H1 (cell line): ENCODE results near the gene PCTP. TPM values are rescaled to one million over a fixed set of nuclear protein-coding genes. Genes with fewer than 3 reads are reported as not detected.

Source experiments
- CTCF ChIA-PET: fragments of 300-600 bp; sonication (Branson Sonifier 250); formaldehyde crosslinking; loops from one replicate; lab custom pipeline; 2021; ENCODE audit not compliant: partially characterized antibody; lab: Charles Lee
- POLR2A ChIA-PET: fragments of 300-600 bp; sonication (Branson Sonifier 250); formaldehyde crosslinking; loops from one replicate; lab custom pipeline; 2021; ENCODE audit warnings: inconsistent platforms; ENCODE audit not compliant: partially characterized antibody; lab: Charles Lee
- DNase-seq, 2 experiments: peaks; one replicate each; pipeline versions ENCODE4 v3.0.0 to v3.0.0-alpha.2; 2010 to 2022; ENCODE audit warnings: low spot score in 2 of 2, low read depth in 1 of 2, mixed read lengths in 1 of 2
- FAIRE-seq: peaks from 2 replicates; lab custom pipeline; 2011; peaks lifted over from hg19 to GRCh38; lab: Jason Lieb, UNC
- H2AFZ ChIP-seq: 2 replicates; pipeline ENCODE4 v1.8.1; 2012; ENCODE audit warnings: low read length, inconsistent platforms
- H2AK5ac ChIP-seq: 2 replicates; pipeline ENCODE4 v1.6.1; 2013; ENCODE audit warnings: low read depth, low read length
- H2BK120ac ChIP-seq: replicated peaks from 2 replicates; pipeline ENCODE3; 2013; ENCODE audit warnings: low read depth, low read length, inconsistent platforms
- H2BK12ac ChIP-seq: 2 replicates; pipeline ENCODE4 v1.6.1; 2013; ENCODE audit warnings: low read depth, low read length
- H2BK15ac ChIP-seq: 2 replicates; pipeline ENCODE4 v1.6.1; 2013; ENCODE audit warnings: low read length
- H2BK20ac ChIP-seq: 2 replicates; pipeline ENCODE4 v1.6.1; 2013; ENCODE audit warnings: low read length
- H2BK5ac ChIP-seq: 2 replicates; pipeline ENCODE4 v1.6.1; 2013; ENCODE audit warnings: low read depth, low read length
- H3K14ac ChIP-seq: 2 replicates; pipeline ENCODE4 v1.6.1; 2013; ENCODE audit warnings: inconsistent platforms; ENCODE audit not compliant: insufficient read length
- H3K18ac ChIP-seq: 2 replicates; pipeline ENCODE4 v1.6.1; 2013; ENCODE audit warnings: low read length; ENCODE audit errors: extremely low read depth
- H3K23ac ChIP-seq: 2 replicates; pipeline ENCODE4 v1.6.1; 2013; ENCODE audit warnings: inconsistent platforms; ENCODE audit not compliant: insufficient read length
- H3K23me2 ChIP-seq: 2 replicates; pipeline ENCODE4 v1.6.1; 2013; ENCODE audit warnings: low read depth, low read length
- H3K27ac ChIP-seq: 2 replicates; pipeline ENCODE4 v1.6.1; 2011; ENCODE audit warnings: low read depth, low read length, inconsistent platforms
- H3K27me3 ChIP-seq, 4 experiments: replicated peaks in 1 of 4; 1 replicate in 1 of 4; 2 replicates in 3 of 4; pipeline versions ENCODE4 v1.6.1 to v1.8.1; 2011 to 2013; ENCODE audit warnings: low read length in 3 of 4, mild to moderate bottlenecking in 3 of 4, inconsistent platforms in 2 of 4, mixed read lengths in 2 of 4, moderate library complexity in 1 of 4; ENCODE audit not compliant: control insufficient read depth in 3 of 4, insufficient read depth in 3 of 4; ENCODE audit errors: extremely low read depth in 1 of 4
- H3K36me3 ChIP-seq, 4 experiments: 2 replicates each; pipeline versions ENCODE4 v1.6.1 to v1.8.1; 2011 to 2013; ENCODE audit warnings: mild to moderate bottlenecking in 4 of 4, low read length in 3 of 4, moderate library complexity in 2 of 4, control low read depth in 1 of 4, inconsistent platforms in 1 of 4; ENCODE audit not compliant: insufficient read depth in 4 of 4, control insufficient read depth in 2 of 4
- H3K4ac ChIP-seq: replicated peaks from 2 replicates; pipeline ENCODE3; 2013; ENCODE audit warnings: low read length, low read depth, mixed read lengths, inconsistent platforms; ENCODE audit not compliant: insufficient read length
- H3K4me1 ChIP-seq, 4 experiments: replicated peaks in 1 of 4; 1 replicate in 1 of 4; 2 replicates in 3 of 4; pipeline versions ENCODE4 v1.6.1 to v1.8.1; 2011 to 2013; ENCODE audit warnings: low read length in 3 of 4, inconsistent platforms in 2 of 4, mixed read lengths in 1 of 4; ENCODE audit not compliant: insufficient read depth in 4 of 4, control insufficient read depth in 3 of 4
- H3K4me2 ChIP-seq, 2 experiments: 2 replicates each; pipeline versions ENCODE4 v1.6.1 to v1.8.1; 2011 to 2013; ENCODE audit warnings: low read depth in 2 of 2, low read length in 2 of 2, control low read depth in 1 of 2, inconsistent platforms in 1 of 2, mild to moderate bottlenecking in 1 of 2; ENCODE audit not compliant: insufficient read depth in 1 of 2
- H3K4me3 ChIP-seq, 4 experiments: fragments of 200-600, 300-600 bp in 1 of 4; sonication (generic), shearing (Covaris generic), sonication (Bioruptor Twin) in 1 of 4; 2 replicates each; pipeline versions ENCODE4 v1.5.1 to v1.8.1; 2011 to 2016; ENCODE audit warnings: low read length in 4 of 4, low read depth in 3 of 4, control low read depth in 2 of 4, inconsistent platforms in 2 of 4, mild to moderate bottlenecking in 2 of 4, mixed read lengths in 1 of 4, moderate library complexity in 1 of 4; ENCODE audit not compliant: insufficient read depth in 2 of 4; ENCODE audit errors: extremely low read depth in 1 of 4
- H3K56ac ChIP-seq: replicated peaks from 2 replicates; pipeline ENCODE3; 2013; ENCODE audit warnings: low read depth, mild to moderate bottlenecking, mixed read lengths, low read length, inconsistent platforms; ENCODE audit not compliant: insufficient read length
- H3K79me1 ChIP-seq: 2 replicates; pipeline ENCODE4 v1.6.1; 2013; ENCODE audit warnings: low read depth, low read length, control low read depth
- H3K79me2 ChIP-seq, 2 experiments: 2 replicates each; pipeline versions ENCODE4 v1.6.1 to v1.8.1; 2012 to 2013; ENCODE audit warnings: low read length in 2 of 2, mild to moderate bottlenecking in 2 of 2, inconsistent platforms in 1 of 2; ENCODE audit not compliant: insufficient read depth in 2 of 2, control insufficient read depth in 1 of 2
- H3K9ac ChIP-seq, 4 experiments: replicated peaks in 1 of 4; 1 replicate in 1 of 4; 2 replicates in 3 of 4; pipeline versions ENCODE4 v1.6.1 to v1.8.1; 2011 to 2013; ENCODE audit warnings: low read depth in 3 of 4, low read length in 3 of 4, control low read depth in 2 of 4, mild to moderate bottlenecking in 2 of 4, moderate library complexity in 2 of 4, inconsistent platforms in 1 of 4; ENCODE audit errors: extremely low read depth in 1 of 4
- H3K9me3 ChIP-seq, 2 experiments: 2 replicates each; pipeline versions ENCODE4 v1.6.1 to v1.8.1; 2012 to 2013; ENCODE audit warnings: mild to moderate bottlenecking in 2 of 2, moderate library complexity in 2 of 2, control low read depth in 1 of 2, inconsistent platforms in 1 of 2, low read depth in 1 of 2, low read length in 1 of 2, mixed read lengths in 1 of 2; ENCODE audit not compliant: insufficient read depth in 2 of 2
- H4K20me1 ChIP-seq, 2 experiments: replicated peaks in 1 of 2; 2 replicates each; pipeline versions ENCODE3 to v1.8.1; 2011 to 2013; ENCODE audit warnings: inconsistent platforms in 2 of 2, low read length in 2 of 2, mild to moderate bottlenecking in 1 of 2; ENCODE audit not compliant: insufficient read depth in 2 of 2, control insufficient read depth in 1 of 2
- H4K5ac ChIP-seq: 2 replicates; pipeline ENCODE4 v1.6.1; 2013; ENCODE audit warnings: low read length, low read depth, mixed read lengths, inconsistent platforms; ENCODE audit not compliant: insufficient read length
- H4K8ac ChIP-seq: 2 replicates; pipeline ENCODE4 v1.8.0; 2013; ENCODE audit warnings: mild to moderate bottlenecking, moderate library complexity, low read length, inconsistent platforms; ENCODE audit not compliant: insufficient read depth; ENCODE audit errors: extremely low read depth
- H4K91ac ChIP-seq: replicated peaks from 2 replicates; pipeline ENCODE3; 2013; ENCODE audit warnings: low read length, mixed read lengths, inconsistent platforms; ENCODE audit not compliant: insufficient read length
- ASH2L ChIP-seq: fragments of 200-600, 300-600 bp; sonication (generic); IDR thresholded peaks from one replicate; pipeline ENCODE4 v1.7.1; 2017; ENCODE audit warnings: low read length
- CHD2 ChIP-seq: IDR thresholded peaks from 2 replicates; pipeline ENCODE4 v1.6.1; 2012; ENCODE audit warnings: low read length, improper control_type of control experiment
- CTBP2 ChIP-seq: IDR thresholded peaks from 2 replicates; pipeline ENCODE4 v1.7.0; 2011; ENCODE audit warnings: borderline replicate concordance, mild to moderate bottlenecking, moderate library complexity, mixed read lengths, low read length; ENCODE audit not compliant: insufficient read depth, insufficient read length
- FOSL1 ChIP-seq: IDR thresholded peaks from 2 replicates; pipeline ENCODE4 v1.6.1; 2011; ENCODE audit warnings: mild to moderate bottlenecking, low read depth, low read length, moderate library complexity; ENCODE audit not compliant: insufficient read depth
- GABPA ChIP-seq: IDR thresholded peaks from 2 replicates; pipeline ENCODE4 v1.6.1; 2011; ENCODE audit warnings: mild to moderate bottlenecking, low read length, moderate library complexity, borderline replicate concordance; ENCODE audit not compliant: insufficient read depth
- JUN ChIP-seq: IDR thresholded peaks from 2 replicates; pipeline ENCODE4 v1.6.1; 2011; ENCODE audit warnings: low read depth, mild to moderate bottlenecking, improper control_type of control experiment, low read length
- NANOG ChIP-seq: IDR thresholded peaks from 2 replicates; pipeline ENCODE4 v1.6.1; 2011; ENCODE audit warnings: low read length, low read depth, mild to moderate bottlenecking, inconsistent platforms; ENCODE audit not compliant: insufficient read depth, poor library complexity, severe bottlenecking
- PHF8 ChIP-seq: fragments of 200-600 bp; sonication (generic); conservative IDR thresholded peaks from 2 replicates; pipeline ENCODE4 v1.7.1; 2012; ENCODE audit warnings: low read depth, mild to moderate bottlenecking, inconsistent platforms, low read length, moderate library complexity
- POLR2A ChIP-seq, 2 experiments: IDR thresholded peaks; 1 replicate in 1 of 2; 2 replicates in 1 of 2; pipeline ENCODE4 v1.6.1; 2011; ENCODE audit warnings: low read depth in 2 of 2, low read length in 2 of 2, mild to moderate bottlenecking in 2 of 2; ENCODE audit errors: control extremely low read depth in 1 of 2
- SP2 ChIP-seq: IDR thresholded peaks from 2 replicates; pipeline ENCODE4 v1.6.1; 2012; ENCODE audit warnings: mild to moderate bottlenecking, low read length, inconsistent platforms
- SUZ12 ChIP-seq: fragments of 200-600 bp; sonication (generic); IDR thresholded peaks from 2 replicates; pipeline ENCODE4 v1.6.1; 2012; ENCODE audit warnings: mild to moderate bottlenecking, inconsistent platforms, low read length, moderate library complexity, mixed read lengths
- WGBS, 2 experiments: shearing (Covaris generic) in 1 of 2; methylation state at CpG; one replicate each; pipeline versions ENCODE4 v1.1.6 to v1.1.7; 2013 to 2015; ENCODE audit warnings: low lambda C conversion rate in 2 of 2, mixed read lengths in 2 of 2, inconsistent platforms in 1 of 2, low coverage in 1 of 2, missing lambda C conversion rate in 1 of 2; ENCODE audit not compliant: insufficient replicate concordance in 2 of 2, insufficient coverage in 1 of 2, insufficient read length in 1 of 2; ENCODE audit errors: extremely low coverage in 1 of 2, missing lambda C conversion rate in 1 of 2; 5-methylcytosine and 5-hydroxymethylcytosine counted together
- polyA plus RNA-seq, 7 experiments: library from polyadenylated mRNA; depleted of rRNA in 3 of 7; stranded (reverse) in 5 of 7; unstranded in 2 of 7; fragments of >200 nt in 5 of 7; fragments of 200-250 nt in 2 of 7; gene quantifications; 1 replicate in 5 of 7; 2 replicates in 1 of 7; 4 replicates in 1 of 7; pipeline versions ENCODE4 v1.2.1 to v1.2.3, GENCODE V29; 2011 to 2013; ENCODE audit warnings: missing spikeins in 2 of 7, mixed read lengths in 2 of 7
- total RNA-seq: library from RNA; stranded (reverse); fragmentation: NEBNext Ultra II Directional; extraction: Animal tissue kit (Norgen Biotek cat#: 25700); gene quantifications from 2 replicates; pipeline ENCODE4 v1.2.1, GENCODE V29; 2021
- TF ChIP-seq, protein P1 (sequence below): IDR thresholded peaks from 2 replicates; pipeline ENCODE4 v1.6.1; 2012; ENCODE audit warnings: inconsistent platforms

PCTP gene
- total and polyA plus RNA-seq, 2 of the 8 experiments (the other 6 are each of a cell fraction or from before 2014, with no cell fraction given), result 14.1 to 14.6 TPM

DNA sequence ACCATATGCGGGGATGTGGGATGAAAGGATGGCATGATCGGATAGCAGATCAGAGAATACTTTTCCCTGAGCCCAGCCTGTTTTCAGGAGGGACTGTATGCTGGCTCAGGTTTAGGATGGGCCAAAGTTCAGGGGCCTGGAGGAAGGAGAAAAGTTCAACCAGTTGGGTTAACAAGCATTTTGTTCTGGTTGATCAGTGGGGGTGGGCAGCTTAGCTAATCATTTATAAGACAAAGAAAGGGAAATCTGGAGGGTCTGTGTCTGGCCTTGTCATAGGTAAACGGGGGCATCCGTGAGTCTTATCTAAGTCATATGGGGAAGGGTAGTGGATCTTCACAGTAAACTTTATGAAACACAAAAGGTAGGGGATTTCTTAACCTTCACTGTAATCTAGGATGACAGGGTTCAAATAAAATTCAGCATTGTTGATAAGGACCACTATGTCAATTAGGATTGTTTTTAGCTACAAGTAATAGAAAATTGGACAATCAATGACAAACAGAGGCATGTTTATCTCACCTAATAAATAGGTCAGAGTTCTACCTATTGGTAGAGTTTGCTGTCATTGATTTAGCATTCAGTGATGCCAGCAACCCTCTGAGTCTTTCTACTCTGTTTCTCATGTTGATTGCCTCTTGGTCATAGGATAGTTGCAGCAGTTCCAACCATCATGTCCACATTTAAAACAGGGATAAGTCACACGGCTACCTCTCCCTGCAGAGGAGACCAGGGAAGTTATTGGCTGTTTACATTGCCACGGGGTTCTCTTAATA, 11.4 kb downstream of the PCTP start:
- H2BK5ac ChIP-seq, result no peak overlapping the region
- no peak overlapping the region for H3K9ac ChIP-seq
- no peaks in the 10 kb centered on the region for H3K27me3 ChIP-seq
- FAIRE-seq (no peak), DNase-seq (no peak)
- no peaks in the 10 kb centered on the region for H3K79me1 ChIP-seq
- no peak overlapping the region for H2BK15ac ChIP-seq
- H3K56ac ChIP-seq, result no peak overlapping the region
- CTCF ChIA-PET, result interaction anchor here (0.6 to 1.6 kb wide), 3 partner anchors 9 to 236 kb away, joined by 3 to 8 read pairs (median 5); no protein-coding TSS in a partner anchor
- WGBS, 2 experiments, result 88% methylated on average over 6 of the region's 6 CpGs; no CpG with 5 or more reads in 1 of the 2 experiments
- no peak overlapping the region for H2AFZ ChIP-seq
- no peaks in the 10 kb centered on the region for H3K79me2 ChIP-seq
- no peak overlapping the region for H3K27ac ChIP-seq
- H3K4me2 ChIP-seq, result no peak overlapping the region
- H4K91ac ChIP-seq, result no peak overlapping the region
- H2BK12ac ChIP-seq, result no peak overlapping the region
- no peak overlapping the region for H3K4me3 ChIP-seq
- H4K8ac ChIP-seq, result no peak overlapping the region
- H3K36me3 ChIP-seq, result no peaks in the 10 kb centered on the region
- H2BK120ac ChIP-seq, result no peak overlapping the region
- no peak overlapping the region for H3K4ac ChIP-seq
- no peaks in the 10 kb centered on the region; a peak in 1 of 7 replicates for H3K4me1 ChIP-seq
- H3K23ac ChIP-seq, result no peak overlapping the region
- no peaks in the 10 kb centered on the region for H3K9me3 ChIP-seq
- no peak overlapping the region for H3K18ac ChIP-seq
- H2AK5ac ChIP-seq, result no peak overlapping the region
- no peaks in the 10 kb centered on the region for H3K23me2 ChIP-seq
- H3K14ac ChIP-seq, result no peak overlapping the region
- H2BK20ac ChIP-seq, result no peak overlapping the region
- POLR2A ChIA-PET, result interaction anchor here (0.7 kb wide), 1 partner anchor 11 kb away, joined by 3 read pairs; the partner anchor contains the start of gene PCTP
- no peak overlapping the region for H4K5ac ChIP-seq
- no peaks in the 10 kb centered on the region for H4K20me1 ChIP-seq
- TF ChIP-seq FOSL1 (no peak), GABPA (no peak), POLR2A (IDR thresholded peaks at IDR 0.05; ENCODE audit: control extremely low read depth in 1 of 2, low read depth in 2 of 2, low read length in 2 of 2) (no peak), PHF8 (no peak), ASH2L (no peak), JUN (no peak), SP2 (no peak), CTBP2 (no peak), CHD2 (no peak), SUZ12 (no peak), NANOG (no peak)
- TF ChIP-seq, protein P1, sequence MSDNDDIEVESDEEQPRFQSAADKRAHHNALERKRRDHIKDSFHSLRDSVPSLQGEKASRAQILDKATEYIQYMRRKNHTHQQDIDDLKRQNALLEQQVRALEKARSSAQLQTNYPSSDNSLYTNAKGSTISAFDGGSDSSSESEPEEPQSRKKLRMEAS, result no peak
